HepG2 (cell line): ENCODE measurements around the gene INTS14. TPM values are rescaled to one million over a fixed set of nuclear protein-coding genes. Genes with fewer than 3 reads are reported as not detected.

Experiments used
- ATAC-seq: fragments of 200-7000 bp; cut with Tn5 transposase; 3 replicates; pipeline ENCODE4 v1.9.1; 2020; ENCODE audit warnings: mild to moderate bottlenecking, moderate library complexity
- BruUV-seq: library from RNA; stranded (reverse); fragments of 400-500 nt; replicated peaks from 2 replicates; lab custom pipeline; 2021; lab: Mats Ljungman, UMichigan
- CTCF ChIA-PET: fragments of 300-600 bp; formaldehyde crosslinking; extraction: SDS; loops from one replicate; lab custom pipeline; 2021; ENCODE audit warnings: low total read pairs, inconsistent platforms, low intra/inter-chr PET ratio; lab: Yijun Ruan, JAX
- POLR2A ChIA-PET: fragments of 350-600 bp; sonication (Branson Sonifier 250); formaldehyde crosslinking; loops from one replicate; lab custom pipeline; 2020; ENCODE audit warnings: antibody characterized with exemption, inconsistent platforms; lab: Yijun Ruan, JAX
- DNase-seq: peaks from one replicate; pipeline ENCODE4 v3.0.0-alpha.2; 2015; ENCODE audit warnings: low spot score
- FAIRE-seq: peaks from 3 replicates; lab custom pipeline; 2011; peaks lifted over from hg19 to GRCh38; lab: Jason Lieb, UNC
- H2AFZ ChIP-seq: one replicate; pipeline ENCODE4 v1.6.1; 2011; ENCODE audit warnings: low read length, inconsistent platforms
- H3K27ac ChIP-seq: fragments of 300-600 bp; 3 replicates; pipeline ENCODE4 v1.8.0; 2011; ENCODE audit warnings: mixed run types, mild to moderate bottlenecking, mixed read lengths, low read length, inconsistent platforms; ENCODE audit not compliant: insufficient read depth; ENCODE audit errors: extremely low read length
- H3K27me3 ChIP-seq, 2 experiments: fragments of 200-600 bp in 1 of 2; 2 replicates in 1 of 2; 3 replicates in 1 of 2; pipeline versions ENCODE4 v1.6.0 to v1.8.0; 2011; ENCODE audit warnings: low read length in 2 of 2, mild to moderate bottlenecking in 2 of 2, moderate library complexity in 2 of 2, inconsistent platforms in 1 of 2; ENCODE audit not compliant: insufficient read depth in 2 of 2, control insufficient read depth in 1 of 2
- H3K36me3 ChIP-seq, 2 experiments: fragments of 200-600 bp in 1 of 2; replicated peaks in 1 of 2; 2 replicates in 1 of 2; 3 replicates in 1 of 2; pipeline versions ENCODE4 v1.5.1 to v1.8.0; 2011; ENCODE audit warnings: low read length in 2 of 2, inconsistent platforms in 1 of 2; ENCODE audit not compliant: insufficient read depth in 2 of 2, control insufficient read depth in 1 of 2
- H3K4me1 ChIP-seq: 2 replicates; pipeline ENCODE4 v1.5.1; 2012; ENCODE audit warnings: low read length, inconsistent platforms; ENCODE audit not compliant: insufficient read depth
- H3K4me2 ChIP-seq: 2 replicates; pipeline ENCODE4 v1.6.0; 2011; ENCODE audit warnings: low read depth, low read length, inconsistent platforms
- H3K4me3 ChIP-seq, 3 experiments: fragments of 200-600 bp in 1 of 3; sonication (generic), shearing (Covaris generic) in 1 of 3; replicated peaks in 1 of 3; 2 replicates each; pipeline ENCODE4 v1.5.1; 2011 to 2016; ENCODE audit warnings: low read length in 3 of 3, inconsistent platforms in 2 of 3, low read depth in 2 of 3, mild to moderate bottlenecking in 2 of 3, control low read depth in 1 of 3, mixed read lengths in 1 of 3; ENCODE audit not compliant: insufficient read depth in 1 of 3
- H3K79me2 ChIP-seq: one replicate; pipeline ENCODE4 v1.6.1; 2011; ENCODE audit warnings: low read length, inconsistent platforms; ENCODE audit not compliant: insufficient read depth
- H3K9ac ChIP-seq: 2 replicates; pipeline ENCODE4 v1.6.0; 2011; ENCODE audit warnings: mild to moderate bottlenecking, low read depth, low read length, inconsistent platforms; ENCODE audit not compliant: insufficient read depth
- H3K9me3 ChIP-seq: 2 replicates; pipeline ENCODE4 v1.5.1; 2012; ENCODE audit warnings: mild to moderate bottlenecking, low read length
- H4K20me1 ChIP-seq: 2 replicates; pipeline ENCODE4 v1.6.0; 2011; ENCODE audit warnings: inconsistent platforms, mild to moderate bottlenecking, low read length, moderate library complexity; ENCODE audit not compliant: insufficient read depth
- CEBPB ChIP-seq: IDR thresholded peaks from 2 replicates; pipeline ENCODE4 v1.6.1; 2011; ENCODE audit warnings: low read depth, low read length, improper control_type of control experiment, borderline replicate concordance
- MZF1 ChIP-seq: sonication (generic); formaldehyde crosslinking; IDR thresholded peaks from 2 replicates; pipeline ENCODE4 v1.8.1; 2023; ENCODE audit warnings: mild to moderate bottlenecking, missing genetic modification reagents, borderline replicate concordance
- RCOR2 ChIP-seq: IDR thresholded peaks from 2 replicates; pipeline ENCODE4 v1.6.1; 2016; ENCODE audit warnings: missing biosample characterization, missing genetic modification reagents
- ZBTB33 ChIP-seq: sonication (generic); formaldehyde crosslinking; IDR thresholded peaks from 2 replicates; pipeline ENCODE4 v1.4.0; 2020; ENCODE audit warnings: missing genetic modification reagents
- ZNF180 ChIP-seq: sonication (generic); formaldehyde crosslinking; IDR thresholded peaks from 2 replicates; pipeline ENCODE4 v1.4.0; 2020; ENCODE audit warnings: low read depth, missing genetic modification reagents, borderline replicate concordance
- ZSCAN30 ChIP-seq: sonication (generic); formaldehyde crosslinking; IDR thresholded peaks from 2 replicates; pipeline ENCODE4 v1.5.0; 2020; ENCODE audit warnings: mild to moderate bottlenecking, missing genetic modification reagents
- WGBS: methylation state at CpG from one replicate; pipeline ENCODE4 v1.1.6; 2017; ENCODE audit warnings: low lambda C conversion rate; 5-methylcytosine and 5-hydroxymethylcytosine counted together
- in situ Hi-C: cut with HindIII; loops from 2 replicates; pipeline ENCODE4 v1.10.0; 2017; ENCODE audit warnings: low pct_unique_long_range_greater_than_20kb; ENCODE audit not compliant: extremely low pct_ligation_motif_present
- intact Hi-C: fragments of 100-400 bp; cut with micrococcal nuclease; formaldehyde crosslinking; loops from one replicate; pipeline ENCODE4 v1.10.0; 2022; ENCODE audit not compliant: unreplicated experiment
- polyA plus RNA-seq, 8 experiments: library from polyadenylated mRNA; depleted of rRNA in 3 of 8; stranded (reverse) in 7 of 8; unstranded in 1 of 8; fragments of >200 nt; fragmentation: Illumina TruSeq in 4 of 8; extraction: Trizol in 4 of 8; gene quantifications; 2 replicates each; pipeline versions ENCODE4 v1.2.1 to v1.2.3, GENCODE V29; 2011 to 2016; ENCODE audit warnings: low read depth in 4 of 8, missing spikeins in 1 of 8, mixed read lengths in 1 of 8; ENCODE audit not compliant: insufficient read depth in 1 of 8
- total RNA-seq, 5 experiments: library from RNA; depleted of rRNA; stranded (reverse); fragments of >200 nt; fragmentation: Illumina TruSeq; extraction: Trizol; gene quantifications; 2 replicates each; pipeline ENCODE4 v1.2.3, GENCODE V29; 2016; ENCODE audit warnings: low read depth in 1 of 5

Gene INTS14
- total and polyA plus RNA-seq, 2 of the 13 experiments (the other 11 are each of a cell fraction or from before 2014, with no cell fraction given), result 41.4 to 52.0 TPM

GRCh38 chr15:65655026-65655425 is 44.1 kb upstream of the INTS14 start:
- no peak overlapping the region for H3K4me2 ChIP-seq
- no peak overlapping the region for H3K4me3 ChIP-seq
- no peak for FAIRE-seq
- H2AFZ ChIP-seq, result no peak overlapping the region
- peaks cover 3 to 16% of the 10 kb centered on the region in 2 experiments; a peak in 3 of 5 replicates for H3K36me3 ChIP-seq
- no peak for TF ChIP-seq ZSCAN30 (CRISPR knock-in tag)
- TF ChIP-seq MZF1 (CRISPR knock-in tag), result no peak
- TF ChIP-seq ZNF180 (CRISPR knock-in tag), result no peak
- TF ChIP-seq ZBTB33 (CRISPR knock-in tag), result 0 out of 2 replicates have a peak, but pooled peaks have one; percentile 38
- CTCF ChIA-PET, result no interaction called here
- no peaks in the 10 kb centered on the region for H4K20me1 ChIP-seq
- ATAC-seq, result no peak; the same call in 2 of the 3 replicates
- H3K4me1 ChIP-seq, result no peaks in the 10 kb centered on the region
- in situ Hi-C loops (no loop called here), intact Hi-C loops (no loop called here)
- no peaks in the 10 kb centered on the region for H3K9me3 ChIP-seq
- no peaks in the 10 kb centered on the region; a peak in 1 of 5 replicates for H3K27me3 ChIP-seq
- no peak overlapping the region for H3K27ac ChIP-seq
- no peaks in the 10 kb centered on the region for H3K79me2 ChIP-seq
- 100% methylated on average over 1 of the region's 1 CpG for WGBS
- POLR2A ChIA-PET, result no interaction called here
- no TSS peak for BruUV-seq
- H3K9ac ChIP-seq, result no peak overlapping the region
- peak; percentile 32 for DNase-seq

GRCh38 chr15:65653801-65654521 is 43.0 kb upstream of the INTS14 start:
- Histone ChIP-seq H3K27me3 (no peaks in the 10 kb centered on the region; a peak in 1 of 5 replicates), H2AFZ (no peak overlapping the region), H3K4me2 (no peak overlapping the region), H3K79me2 (no peaks in the 10 kb centered on the region), H3K9me3 (no peaks in the 10 kb centered on the region), H3K9ac (no peak overlapping the region), H3K27ac (no peak overlapping the region), H3K4me3 (no peak overlapping the region)
- in situ Hi-C loops, result no loop called here
- no peak for ATAC-seq
- intact Hi-C loops, result no loop called here
- no peak for TF ChIP-seq RCOR2 (CRISPR knock-in tag)
- 0 out of 2 replicates have a peak, but pooled peaks have one; percentile 3 for TF ChIP-seq CEBPB
- TF ChIP-seq, all 625 proteins: peak for 1
- DNase-seq, result no peak
- ChIA-PET POLR2A (interaction anchor here (0.7 kb wide), 2 partner anchors 124 to 378 kb away, joined by 3 read pairs; no protein-coding TSS in a partner anchor), CTCF (no interaction called here)
- Histone ChIP-seq H3K4me1 (no peaks in the 10 kb centered on the region), H3K36me3 (peaks cover 3 to 16% of the 10 kb centered on the region in 2 experiments; a peak in 3 of 5 replicates), H4K20me1 (no peaks in the 10 kb centered on the region)
- FAIRE-seq, result no peak
- 94% methylated on average over 5 of the region's 5 CpGs for WGBS
- BruUV-seq, result no TSS peak
